Measurements from ENCODE around the gene SYMPK.
"Not testable (repeated sequence)": the region's sequence is repeated elsewhere in the genome, so short reads cannot be mapped to it uniquely, and the experiment has no call there.

The SYMPK gene

GRCh38 chr19:45862564-45863334 is at the start of gene SYMPK:
Gene SYMPK, minus strand, starts transcription at chr19:45863147. Its CDS starts 8,652 bp downstream, at chr19:45854495.
- in situ Hi-C loops (cut with HindIII; ENCODE audit: low sequenced_read_pairs) = no loop called here

GRCh38 chr19:45911291-45911690 is 48.3 kb upstream of the SYMPK start:
- in situ Hi-C loops (cut with HindIII; ENCODE audit: low sequenced_read_pairs) = no loop called here

- in situ Hi-C loops (cut with HindIII; ENCODE audit: low sequenced_read_pairs) = no loop called here
Measured at GRCh38 chr19:45908956-45909355, 46.0 kb upstream of the SYMPK start.

GRCh38 chr19:45906221-45906620 is 43.3 kb upstream of the SYMPK start:
- in situ Hi-C loops (cut with HindIII; ENCODE audit: low sequenced_read_pairs) = no loop called here

- in situ Hi-C loops (cut with HindIII; ENCODE audit: low sequenced_read_pairs) = no loop called here
Measured at GRCh38 chr19:45905011-45905410, 42.1 kb upstream of the SYMPK start.

- in situ Hi-C loops (cut with HindIII; ENCODE audit: low sequenced_read_pairs) = no loop called here
Measured at GRCh38 chr19:45902651-45903625, 40.0 kb upstream of the SYMPK start.

- in situ Hi-C loops (cut with HindIII; ENCODE audit: low sequenced_read_pairs) = no loop called here
Measured at GRCh38 chr19:45901912-45902650, 39.1 kb upstream of the SYMPK start, which contains the start of gene MYPOP. Gene MYPOP, minus strand, starts transcription at chr19:45902613. Its CDS starts 840 bp downstream, at chr19:45901773.

GRCh38 chr19:45901432-45901911 is 38.5 kb upstream of the SYMPK start:
- in situ Hi-C loops (cut with HindIII; ENCODE audit: low sequenced_read_pairs) = no loop called here

GRCh38 chr19:45900738-45901431 is 37.9 kb upstream of the SYMPK start:
- in situ Hi-C loops (cut with HindIII; ENCODE audit: low sequenced_read_pairs) = no loop called here

GRCh38 chr19:45899919-45900589 is 37.1 kb upstream of the SYMPK start:
- in situ Hi-C loops (cut with HindIII; ENCODE audit: low sequenced_read_pairs) = no loop called here

GRCh38 chr19:45899253-45899652 is 36.3 kb upstream of the SYMPK start:
- in situ Hi-C loops (cut with HindIII; ENCODE audit: low sequenced_read_pairs) = no loop called here

GRCh38 chr19:45897261-45897812 is 34.4 kb upstream of the SYMPK start:
- in situ Hi-C loops (cut with HindIII; ENCODE audit: low sequenced_read_pairs) = no loop called here

- in situ Hi-C loops (cut with HindIII; ENCODE audit: low sequenced_read_pairs) = not testable (repeated sequence)
Measured at GRCh38 chr19:45895983-45896599, 33.1 kb upstream of the SYMPK start.

GRCh38 chr19:45895519-45895972 is 32.6 kb upstream of the SYMPK start:
- in situ Hi-C loops (cut with HindIII; ENCODE audit: low sequenced_read_pairs) = no loop called here

GRCh38 chr19:45890877-45891276 is 27.9 kb upstream of the SYMPK start:
- in situ Hi-C loops (cut with HindIII; ENCODE audit: low sequenced_read_pairs) = no loop called here

GRCh38 chr19:45889210-45889885 is 26.4 kb upstream of the SYMPK start:
- in situ Hi-C loops (cut with HindIII; ENCODE audit: low sequenced_read_pairs) = no loop called here

- in situ Hi-C loops (cut with HindIII; ENCODE audit: low sequenced_read_pairs) = no loop called here
Measured at GRCh38 chr19:45887200-45887710, 24.3 kb upstream of the SYMPK start.

Measured in DLD1 (cell line).